ENCODE results near the gene LZTS2.

Gene LZTS2

DNA sequence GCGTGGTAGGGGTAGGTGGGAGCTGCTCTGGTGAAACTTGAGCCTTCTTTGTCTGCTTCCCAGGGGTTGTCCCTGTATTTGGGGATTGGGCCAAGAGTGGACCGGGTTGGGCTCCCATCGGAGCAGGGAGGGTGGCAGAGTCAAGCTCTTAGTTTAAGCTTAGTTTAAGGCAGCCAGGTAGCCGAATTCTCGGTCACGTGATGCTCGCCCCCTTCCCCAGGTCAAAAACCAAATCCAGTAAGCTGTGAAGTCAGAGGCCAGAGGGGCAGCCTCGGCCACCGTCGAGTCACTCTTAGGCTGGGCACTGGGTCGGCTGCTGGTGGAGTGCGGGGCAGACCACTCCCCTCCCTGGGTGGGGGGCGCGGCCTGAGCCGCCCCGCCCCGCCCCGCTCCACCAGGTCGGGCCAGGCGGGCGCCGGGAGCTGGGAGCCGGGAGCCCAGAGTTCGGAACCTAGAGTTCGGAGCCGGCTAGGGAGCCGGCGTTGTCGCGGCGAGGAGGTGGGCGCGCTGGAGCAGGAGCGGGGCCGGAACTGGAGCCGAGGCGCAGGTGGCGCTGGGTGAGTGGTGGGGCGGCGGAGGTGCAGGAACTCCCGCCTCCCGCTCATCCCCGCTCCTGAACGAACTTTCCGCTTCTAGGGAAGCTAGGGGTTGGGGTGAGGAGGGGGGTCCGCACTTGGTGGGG, 2.8 kb upstream of the LZTS2 start:
- Histone ChIP-seq H4K20me1 (ENCODE audit: insufficient read depth, low read length) (no peaks in the 10 kb centered on the region), H3K4me2 (ENCODE audit: low read length) (peak overlapping the region; percentile 89), H3K79me2 (ENCODE audit: insufficient read depth, low read length) (no peaks in the 10 kb centered on the region), H3K4me1 (ENCODE audit: insufficient read depth, low read length, severe bottlenecking) (peaks cover 18% of the 10 kb centered on the region), H3K9me2 (ENCODE audit: low read depth, low read length) (no peaks in the 10 kb centered on the region), H3F3A (ENCODE audit: insufficient read depth, low read length) (no peaks in the 10 kb centered on the region; the same call in 1 of the 2 replicates), H3K27ac (ENCODE audit: low read depth, low read length, poor library complexity, severe bottlenecking) (peak overlapping the region; percentile 97), H3K9ac (ENCODE audit: low read length) (peak overlapping the region; percentile 88), H3K36me3 (ENCODE audit: insufficient read depth, low read length) (peaks cover 17% of the 10 kb centered on the region; the same call in 1 of the 2 replicates), H3K4me3 (ENCODE audit: low read depth, low read length, poor library complexity, severe bottlenecking) (peak overlapping the region; percentile 92), H3K27me3 (ENCODE audit: insufficient read depth, low read length) (no peaks in the 10 kb centered on the region), H2AFZ (ENCODE audit: low read length) (no peak overlapping the region), H3K9me3 (ENCODE audit: low read length) (no peaks in the 10 kb centered on the region)
- no peak for TF ChIP-seq EZH2 (IDR thresholded peaks at IDR 0.05; ENCODE audit: borderline replicate concordance, low read length)
- TF ChIP-seq, protein P1, sequence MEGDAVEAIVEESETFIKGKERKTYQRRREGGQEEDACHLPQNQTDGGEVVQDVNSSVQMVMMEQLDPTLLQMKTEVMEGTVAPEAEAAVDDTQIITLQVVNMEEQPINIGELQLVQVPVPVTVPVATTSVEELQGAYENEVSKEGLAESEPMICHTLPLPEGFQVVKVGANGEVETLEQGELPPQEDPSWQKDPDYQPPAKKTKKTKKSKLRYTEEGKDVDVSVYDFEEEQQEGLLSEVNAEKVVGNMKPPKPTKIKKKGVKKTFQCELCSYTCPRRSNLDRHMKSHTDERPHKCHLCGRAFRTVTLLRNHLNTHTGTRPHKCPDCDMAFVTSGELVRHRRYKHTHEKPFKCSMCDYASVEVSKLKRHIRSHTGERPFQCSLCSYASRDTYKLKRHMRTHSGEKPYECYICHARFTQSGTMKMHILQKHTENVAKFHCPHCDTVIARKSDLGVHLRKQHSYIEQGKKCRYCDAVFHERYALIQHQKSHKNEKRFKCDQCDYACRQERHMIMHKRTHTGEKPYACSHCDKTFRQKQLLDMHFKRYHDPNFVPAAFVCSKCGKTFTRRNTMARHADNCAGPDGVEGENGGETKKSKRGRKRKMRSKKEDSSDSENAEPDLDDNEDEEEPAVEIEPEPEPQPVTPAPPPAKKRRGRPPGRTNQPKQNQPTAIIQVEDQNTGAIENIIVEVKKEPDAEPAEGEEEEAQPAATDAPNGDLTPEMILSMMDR (IDR thresholded peaks at IDR 0.05; ENCODE audit: low read length), result no peak

DNA sequence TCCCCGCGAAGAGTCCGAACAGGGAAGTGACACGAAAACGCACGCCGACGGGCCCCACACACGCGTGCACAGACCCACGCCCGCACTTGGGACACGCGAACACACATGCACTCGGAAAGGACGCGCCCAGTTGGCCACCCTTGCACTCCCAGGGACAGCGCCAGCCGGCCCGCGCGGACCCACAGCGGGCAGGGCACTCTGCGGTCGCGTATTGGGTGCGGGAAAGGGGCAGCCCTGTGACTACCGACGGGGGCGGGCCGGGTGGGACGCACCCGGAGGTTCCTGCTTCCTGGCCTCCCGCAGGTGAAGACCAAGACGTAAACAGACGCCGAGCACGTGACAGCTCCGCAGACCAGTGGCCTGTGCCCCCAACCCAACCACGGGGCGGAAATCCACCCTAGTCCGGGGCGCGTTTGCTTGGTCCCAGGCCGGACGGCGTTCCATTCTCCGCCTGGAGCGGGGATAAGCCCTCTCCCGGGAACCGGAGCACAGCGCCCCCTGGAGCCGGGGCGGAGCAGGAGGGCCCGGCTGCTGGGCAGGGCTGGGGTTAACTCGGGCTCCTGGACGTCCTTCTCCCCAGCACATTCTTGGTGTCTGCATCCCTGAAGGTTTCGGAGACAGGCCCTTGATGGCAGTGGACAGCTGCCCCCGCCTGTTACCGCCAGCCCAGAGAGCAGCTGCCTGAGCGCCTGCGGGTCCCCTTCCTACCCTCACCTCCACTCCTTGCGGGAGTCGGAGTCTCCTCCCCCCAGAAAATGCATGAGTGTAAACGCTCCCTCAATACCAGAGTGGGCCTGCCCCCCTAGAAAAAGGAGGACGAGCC, 2.0 kb upstream of the LZTS2 start:
- H3K36me3 ChIP-seq (ENCODE audit: insufficient read depth, low read length), result peaks cover 17% of the 10 kb centered on the region; the same call in 1 of the 2 replicates
- H3K4me2 ChIP-seq (ENCODE audit: low read length), result peak overlapping the region; percentile 89
- H4K20me1 ChIP-seq (ENCODE audit: insufficient read depth, low read length), result no peaks in the 10 kb centered on the region
- H3F3A ChIP-seq (ENCODE audit: insufficient read depth, low read length), result no peaks in the 10 kb centered on the region; the same call in 1 of the 2 replicates
- no peaks in the 10 kb centered on the region for H3K9me3 ChIP-seq (ENCODE audit: low read length)
- peaks cover 18% of the 10 kb centered on the region for H3K4me1 ChIP-seq (ENCODE audit: insufficient read depth, low read length, severe bottlenecking)
- no peaks in the 10 kb centered on the region for H3K9me2 ChIP-seq (ENCODE audit: low read depth, low read length)
- no peaks in the 10 kb centered on the region for H3K79me2 ChIP-seq (ENCODE audit: insufficient read depth, low read length)
- peak overlapping the region; percentile 97 for H3K27ac ChIP-seq (ENCODE audit: low read depth, low read length, poor library complexity, severe bottlenecking)
- H2AFZ ChIP-seq (ENCODE audit: low read length), result no peak overlapping the region
- H3K9ac ChIP-seq (ENCODE audit: low read length), result peak overlapping the region; percentile 88
- no peak for TF ChIP-seq EZH2 (IDR thresholded peaks at IDR 0.05; ENCODE audit: borderline replicate concordance, low read length)
- TF ChIP-seq, protein P1 (IDR thresholded peaks at IDR 0.05; ENCODE audit: low read length), result peak; percentile 62
- no peaks in the 10 kb centered on the region for H3K27me3 ChIP-seq (ENCODE audit: insufficient read depth, low read length)
- H3K4me3 ChIP-seq (ENCODE audit: low read depth, low read length, poor library complexity, severe bottlenecking), result peak overlapping the region; percentile 92

DNA sequence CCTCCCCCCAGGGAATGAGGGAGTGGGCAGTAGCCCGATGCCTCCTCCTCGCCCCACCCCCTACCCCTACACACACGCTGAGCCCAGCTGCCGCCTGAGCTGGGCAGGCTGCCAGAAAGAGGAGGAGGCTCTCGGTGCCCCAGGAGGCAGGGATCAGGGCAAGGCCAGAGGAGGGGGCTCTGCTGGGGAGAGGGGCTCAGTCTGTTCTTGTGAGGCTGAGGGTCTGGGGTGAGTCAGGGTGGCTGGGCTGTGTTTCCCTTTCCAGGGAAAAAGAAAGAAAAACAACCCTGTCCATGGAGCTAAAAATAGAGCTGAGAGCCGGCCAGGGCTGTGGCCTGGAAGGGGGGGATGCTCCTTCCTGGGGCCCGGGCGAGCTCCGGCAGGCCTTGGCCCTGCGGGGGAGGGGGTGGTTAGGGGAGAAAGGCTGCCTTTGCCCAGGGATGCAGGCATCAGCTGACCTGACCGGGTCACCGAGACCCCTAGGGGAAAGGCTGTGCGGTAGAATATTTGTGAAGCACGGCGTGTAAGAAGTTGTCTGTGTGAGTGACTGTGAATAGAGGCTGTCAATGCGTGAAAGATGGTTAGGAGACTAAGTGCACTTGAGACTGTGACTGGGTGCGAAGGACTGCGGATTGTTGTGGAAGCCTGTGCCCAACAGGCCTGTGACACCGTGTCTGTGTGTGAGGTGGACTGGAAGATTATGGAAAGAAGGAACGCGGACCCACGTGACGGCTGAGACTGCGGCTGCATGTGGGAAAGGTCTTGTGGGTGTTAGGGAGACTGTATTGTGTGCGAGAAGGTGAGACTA, 1.2 kb upstream of the LZTS2 start:
- peak overlapping the region; percentile 88 for H3K9ac ChIP-seq (ENCODE audit: low read length)
- H3F3A ChIP-seq (ENCODE audit: insufficient read depth, low read length), result no peaks in the 10 kb centered on the region; the same call in 1 of the 2 replicates
- no peaks in the 10 kb centered on the region for H3K9me2 ChIP-seq (ENCODE audit: low read depth, low read length)
- H3K4me3 ChIP-seq (ENCODE audit: low read depth, low read length, poor library complexity, severe bottlenecking), result peak overlapping the region; percentile 92
- H3K27ac ChIP-seq (ENCODE audit: low read depth, low read length, poor library complexity, severe bottlenecking), result peak overlapping the region; percentile 97
- H3K79me2 ChIP-seq (ENCODE audit: insufficient read depth, low read length), result no peaks in the 10 kb centered on the region
- H3K4me2 ChIP-seq (ENCODE audit: low read length), result peak overlapping the region; percentile 89
- no peaks in the 10 kb centered on the region for H3K27me3 ChIP-seq (ENCODE audit: insufficient read depth, low read length)
- no peaks in the 10 kb centered on the region for H4K20me1 ChIP-seq (ENCODE audit: insufficient read depth, low read length)
- no peak overlapping the region for H2AFZ ChIP-seq (ENCODE audit: low read length)
- TF ChIP-seq, protein P1 (IDR thresholded peaks at IDR 0.05; ENCODE audit: low read length), result no peak
- TF ChIP-seq EZH2 (IDR thresholded peaks at IDR 0.05; ENCODE audit: borderline replicate concordance, low read length), result no peak
- H3K9me3 ChIP-seq (ENCODE audit: low read length), result no peaks in the 10 kb centered on the region
- peaks cover 13% of the 10 kb centered on the region; the same call in 1 of the 2 replicates for H3K36me3 ChIP-seq (ENCODE audit: insufficient read depth, low read length)
- peaks cover 18% of the 10 kb centered on the region for H3K4me1 ChIP-seq (ENCODE audit: insufficient read depth, low read length, severe bottlenecking)
